Measurements from ENCODE around the gene C9orf153.

GRCh38 chr9:86308687-86309086, 49.2 kb upstream of the C9orf153 start:
- TF ChIP-seq, protein P1, sequence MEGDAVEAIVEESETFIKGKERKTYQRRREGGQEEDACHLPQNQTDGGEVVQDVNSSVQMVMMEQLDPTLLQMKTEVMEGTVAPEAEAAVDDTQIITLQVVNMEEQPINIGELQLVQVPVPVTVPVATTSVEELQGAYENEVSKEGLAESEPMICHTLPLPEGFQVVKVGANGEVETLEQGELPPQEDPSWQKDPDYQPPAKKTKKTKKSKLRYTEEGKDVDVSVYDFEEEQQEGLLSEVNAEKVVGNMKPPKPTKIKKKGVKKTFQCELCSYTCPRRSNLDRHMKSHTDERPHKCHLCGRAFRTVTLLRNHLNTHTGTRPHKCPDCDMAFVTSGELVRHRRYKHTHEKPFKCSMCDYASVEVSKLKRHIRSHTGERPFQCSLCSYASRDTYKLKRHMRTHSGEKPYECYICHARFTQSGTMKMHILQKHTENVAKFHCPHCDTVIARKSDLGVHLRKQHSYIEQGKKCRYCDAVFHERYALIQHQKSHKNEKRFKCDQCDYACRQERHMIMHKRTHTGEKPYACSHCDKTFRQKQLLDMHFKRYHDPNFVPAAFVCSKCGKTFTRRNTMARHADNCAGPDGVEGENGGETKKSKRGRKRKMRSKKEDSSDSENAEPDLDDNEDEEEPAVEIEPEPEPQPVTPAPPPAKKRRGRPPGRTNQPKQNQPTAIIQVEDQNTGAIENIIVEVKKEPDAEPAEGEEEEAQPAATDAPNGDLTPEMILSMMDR (IDR thresholded peaks at IDR 0.05 in 4 of 5, conservative IDR thresholded peaks at IDR 0.05 in 1 of 5), result no peak
- TF ChIP-seq POLR2A (IDR thresholded peaks at IDR 0.05), result no peak

Measured in gastrocnemius medialis (tissue), 4 donors.